HG02798 (cell line): ENCODE data around the gene PDGFRA.

Source experiments
- ATAC-seq: cut with Tn5 transposase; IDR thresholded peaks from one replicate; pipeline ENCODE4 v1.9.1; 2021; ENCODE audit warnings: mild to moderate bottlenecking; ENCODE audit not compliant: unreplicated experiment, poor library complexity

The PDGFRA gene

GRCh38 chr4:54228961-54229501, at the start of gene PDGFRA:
Gene PDGFRA, plus strand, starts transcription at chr4:54229293. Its CDS starts 29,476 bp downstream, at chr4:54258769.
- no peak for ATAC-seq

DNA sequence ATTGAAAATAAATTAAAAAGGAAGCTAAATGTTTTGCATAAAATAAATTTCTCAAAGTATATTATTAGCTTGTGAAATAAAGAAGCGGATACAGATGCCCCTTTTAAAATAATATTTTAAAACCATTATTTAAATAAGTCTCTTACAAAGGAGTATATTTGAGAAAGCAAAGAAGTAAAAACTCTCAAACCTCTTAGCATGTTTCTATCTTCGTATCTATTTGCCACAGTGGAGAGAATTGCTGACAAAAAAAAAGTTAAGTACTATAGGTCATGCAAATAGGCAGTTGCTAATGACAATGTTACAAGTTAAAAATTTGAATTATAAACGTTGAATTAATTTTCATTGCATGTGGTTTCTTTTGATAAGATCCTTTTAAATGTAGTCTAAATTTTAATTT, 44.5 kb upstream of the PDGFRA start:
- no peak for ATAC-seq

GRCh38 chr4:54185044-54185780, 43.9 kb upstream of the PDGFRA start:
- ATAC-seq: no peak

DNA sequence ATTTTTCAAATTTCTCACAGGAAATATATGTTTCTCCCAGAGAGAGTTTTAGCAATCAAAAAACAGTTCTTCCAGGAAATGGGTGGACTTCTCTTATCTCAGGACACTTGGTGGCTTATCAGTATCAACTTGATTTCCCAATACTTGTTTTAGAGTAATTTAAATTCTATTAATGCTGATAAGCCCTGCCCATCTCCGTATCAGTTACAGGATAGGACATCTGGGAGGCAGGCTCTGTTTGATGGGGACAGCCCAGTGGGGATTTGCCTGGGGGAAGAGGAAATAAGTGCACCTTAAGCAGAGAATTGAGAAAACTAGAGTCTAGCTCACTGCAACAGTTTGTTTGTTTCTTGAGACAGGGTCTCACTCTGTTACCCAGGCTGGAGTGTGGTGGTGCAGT, 43.2 kb upstream of the PDGFRA start:
- ATAC-seq: no peak

DNA sequence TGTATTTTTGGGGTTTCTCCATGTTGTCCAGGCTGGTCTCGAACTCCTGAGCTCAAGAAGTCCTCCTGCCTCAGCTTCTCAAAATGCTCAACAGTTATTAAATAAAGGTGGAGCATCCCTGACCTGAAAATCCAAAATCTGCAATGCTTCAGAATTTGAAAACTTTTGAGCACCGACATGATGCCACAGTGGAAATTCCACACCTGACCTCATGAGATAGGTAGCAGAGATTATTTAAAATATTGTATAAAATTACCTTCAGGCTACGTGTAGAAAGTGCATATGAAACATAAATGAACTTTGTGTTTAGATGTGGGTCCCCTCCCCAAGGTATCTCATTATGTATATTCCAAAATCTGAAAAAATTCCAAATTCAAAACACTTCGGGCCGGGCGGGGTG, 42.7 kb upstream of the PDGFRA start:
- ATAC-seq: no peak

DNA sequence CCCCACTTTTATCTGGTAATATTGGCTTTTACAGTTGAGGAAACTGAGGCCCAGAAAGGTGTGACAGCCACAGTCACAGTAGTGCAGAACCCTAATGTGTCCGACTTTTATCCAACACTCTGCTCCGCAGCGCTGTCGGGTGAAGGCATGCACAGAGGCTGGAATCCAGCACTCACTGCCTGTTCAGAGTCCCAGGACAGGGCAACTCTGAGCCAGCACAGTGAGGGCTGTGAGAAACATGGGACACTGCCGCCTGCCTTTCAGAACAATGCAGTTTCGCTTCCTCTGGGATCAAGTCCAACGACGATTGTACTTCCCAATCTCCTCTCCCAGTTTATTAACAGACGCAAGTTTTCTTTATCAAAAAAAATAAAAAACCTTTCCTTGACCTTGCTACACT, 41.9 kb upstream of the PDGFRA start:
- no peak for ATAC-seq

GRCh38 chr4:54189140-54189539, 40.0 kb upstream of the PDGFRA start:
- ATAC-seq: no peak

DNA sequence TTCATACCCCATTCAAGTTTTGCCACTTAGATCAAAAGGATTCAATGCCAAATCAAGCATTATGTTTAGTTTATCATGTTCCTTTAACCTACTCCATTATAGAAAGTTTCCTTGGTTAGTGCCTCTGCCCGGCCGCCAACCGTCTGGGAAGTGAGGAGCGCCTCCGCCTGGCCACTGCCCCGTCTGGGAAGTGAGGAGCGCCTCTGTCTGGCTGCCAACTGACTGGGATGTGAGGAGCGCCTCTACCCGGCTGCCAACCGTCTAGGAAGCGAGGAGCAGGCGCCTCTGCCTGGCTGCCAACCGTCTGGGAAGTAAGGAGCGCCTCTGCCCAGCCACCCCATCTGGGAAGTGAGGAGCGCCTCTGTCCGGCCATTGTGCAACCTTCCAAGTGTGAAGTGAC, 36.3 kb upstream of the PDGFRA start:
- no peak for ATAC-seq

GRCh38 chr4:54197926-54198325, 31.2 kb upstream of the PDGFRA start:
- no peak for ATAC-seq

- no peak for ATAC-seq
These were observed 29.2 kb upstream of the PDGFRA start for GRCh38 chr4:54199919-54200318.

GRCh38 chr4:54209617-54210016, 19.5 kb upstream of the PDGFRA start:
- no peak for ATAC-seq

DNA sequence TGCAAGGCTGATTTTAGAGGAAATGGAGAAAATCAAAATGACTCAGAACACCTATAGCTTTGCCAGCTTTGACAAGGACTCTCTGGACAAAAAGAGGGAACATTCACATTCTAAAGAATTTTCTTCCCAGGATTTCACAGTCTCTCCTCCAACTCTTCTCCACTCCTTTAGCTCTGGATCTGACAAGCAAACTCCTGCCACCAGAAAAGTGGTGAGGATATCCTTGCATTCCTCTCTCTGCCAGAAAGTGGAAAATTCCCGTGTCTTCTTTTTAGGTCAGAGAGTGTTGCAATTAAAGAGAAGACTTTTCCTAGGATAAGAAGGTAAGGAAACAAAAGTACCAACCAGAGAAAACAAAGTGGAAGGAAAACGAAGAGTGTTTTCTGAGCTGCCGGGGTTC, 16.1 kb upstream of the PDGFRA start:
- no peak for ATAC-seq

- ATAC-seq: no peak
These were observed 15.3 kb upstream of the PDGFRA start for GRCh38 chr4:54213761-54214160.

GRCh38 chr4:54215379-54216077, 13.6 kb upstream of the PDGFRA start:
- ATAC-seq: no peak

DNA sequence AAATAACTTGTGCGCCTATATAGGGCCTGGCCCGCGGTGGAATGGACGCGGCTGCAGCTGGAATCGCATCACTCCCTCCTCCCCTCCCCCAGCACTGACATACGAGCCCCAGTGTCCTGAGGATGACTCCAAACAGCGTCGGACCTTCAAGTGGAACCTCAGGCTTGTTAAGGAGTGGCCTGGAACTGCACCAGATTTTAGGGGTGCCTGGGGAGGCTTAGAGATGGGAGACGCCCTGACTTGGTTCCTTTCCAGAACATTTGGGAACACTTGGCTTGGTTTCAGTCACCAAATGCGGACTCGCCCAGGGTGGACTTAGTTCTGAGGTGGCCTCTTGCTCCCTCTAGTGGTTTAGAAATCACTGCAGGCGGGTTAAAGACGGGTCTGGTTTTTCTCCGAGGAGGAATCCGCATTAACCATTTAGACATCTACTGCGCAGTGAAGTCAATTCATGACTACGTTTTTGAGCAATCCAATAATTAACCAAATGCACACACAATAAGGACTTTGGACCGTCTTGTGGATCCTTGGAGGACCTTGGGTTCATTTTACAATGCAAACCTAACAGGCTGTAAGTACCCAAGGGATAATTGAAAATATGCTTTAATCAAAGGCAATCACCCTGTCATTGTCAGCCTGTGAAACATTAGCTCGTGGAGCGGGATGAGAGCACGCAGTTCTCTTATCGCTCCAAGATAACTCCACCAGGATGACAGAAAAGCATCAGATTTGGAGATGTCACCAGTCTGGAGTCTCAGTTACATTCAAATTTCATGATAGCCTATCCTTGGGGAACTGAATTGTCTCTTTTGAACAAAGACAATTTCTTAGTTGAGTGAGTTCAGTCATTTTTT, 11.2 kb upstream of the PDGFRA start:
- ATAC-seq: peak; percentile 80

- ATAC-seq: no peak
These were observed 10.4 kb upstream of the PDGFRA start for GRCh38 chr4:54218736-54219135.

DNA sequence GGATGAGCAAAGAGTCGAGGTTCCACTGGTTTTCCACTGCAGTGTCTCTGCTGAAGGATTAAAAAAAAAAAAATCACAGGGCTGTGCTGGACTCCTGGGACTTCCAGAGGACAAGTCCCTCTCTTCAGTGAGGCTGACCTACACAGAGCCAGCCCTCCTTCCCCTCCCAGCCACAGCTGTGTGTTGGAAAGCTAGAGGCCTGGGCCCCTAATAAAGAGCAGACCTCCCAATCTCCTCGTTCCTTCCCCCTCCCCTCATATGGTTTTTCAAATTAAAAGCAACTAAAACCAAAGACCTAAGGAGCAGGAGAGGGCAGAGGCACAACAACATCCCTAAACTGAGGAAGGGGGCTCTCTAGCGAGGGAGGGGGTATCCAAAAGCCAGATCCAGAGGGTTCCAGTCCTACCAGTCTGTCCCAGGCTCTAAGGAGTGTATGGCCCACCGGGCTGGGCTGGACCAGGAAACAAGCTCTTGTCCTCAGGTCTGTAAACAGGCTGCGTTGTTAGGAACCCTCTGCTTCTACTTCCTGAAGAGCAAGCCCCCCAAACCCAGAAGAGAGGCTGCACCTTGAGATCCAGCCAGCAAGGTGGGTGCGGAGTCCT, 4.0 kb upstream of the PDGFRA start:
- no peak for ATAC-seq

DNA sequence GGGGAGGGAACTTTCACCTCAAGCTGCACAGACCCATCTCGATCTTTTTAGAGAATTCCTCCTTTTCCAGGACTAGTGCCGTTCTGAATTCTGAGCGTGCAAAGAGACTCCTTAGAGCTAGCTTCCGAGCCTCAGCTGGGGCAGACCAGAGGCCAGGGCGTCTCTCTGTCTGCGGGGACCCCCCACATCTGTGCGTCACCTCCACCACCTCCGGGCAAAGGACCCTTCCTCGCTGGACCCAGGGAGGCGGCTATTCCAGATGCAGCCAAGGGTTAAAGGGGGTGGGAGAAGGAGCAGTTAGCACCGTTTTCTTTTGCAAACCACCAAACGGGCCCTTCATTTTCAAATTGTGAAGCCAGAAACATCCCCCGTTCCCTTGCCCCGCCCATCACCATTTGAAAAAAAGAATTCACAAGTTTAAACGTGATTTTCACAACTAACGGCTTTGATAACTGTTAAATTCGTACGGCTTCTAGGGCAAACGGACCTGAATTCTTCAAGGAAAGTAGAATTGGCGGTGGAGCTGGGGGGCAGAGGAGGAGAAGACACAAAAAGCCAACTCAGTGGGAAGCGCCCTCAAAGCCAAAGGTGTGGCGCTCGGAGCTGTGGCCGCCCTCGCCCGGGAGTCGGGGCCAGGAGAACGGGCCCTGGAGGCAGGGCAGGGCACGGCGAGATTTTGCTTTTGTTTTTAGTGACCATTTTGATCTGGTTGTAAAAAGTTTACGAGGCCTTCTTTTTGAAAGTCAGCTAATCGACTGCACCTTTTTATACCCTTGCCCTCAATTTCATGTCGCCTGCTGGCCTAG, 3.3 kb upstream of the PDGFRA start:
- no peak for ATAC-seq

DNA sequence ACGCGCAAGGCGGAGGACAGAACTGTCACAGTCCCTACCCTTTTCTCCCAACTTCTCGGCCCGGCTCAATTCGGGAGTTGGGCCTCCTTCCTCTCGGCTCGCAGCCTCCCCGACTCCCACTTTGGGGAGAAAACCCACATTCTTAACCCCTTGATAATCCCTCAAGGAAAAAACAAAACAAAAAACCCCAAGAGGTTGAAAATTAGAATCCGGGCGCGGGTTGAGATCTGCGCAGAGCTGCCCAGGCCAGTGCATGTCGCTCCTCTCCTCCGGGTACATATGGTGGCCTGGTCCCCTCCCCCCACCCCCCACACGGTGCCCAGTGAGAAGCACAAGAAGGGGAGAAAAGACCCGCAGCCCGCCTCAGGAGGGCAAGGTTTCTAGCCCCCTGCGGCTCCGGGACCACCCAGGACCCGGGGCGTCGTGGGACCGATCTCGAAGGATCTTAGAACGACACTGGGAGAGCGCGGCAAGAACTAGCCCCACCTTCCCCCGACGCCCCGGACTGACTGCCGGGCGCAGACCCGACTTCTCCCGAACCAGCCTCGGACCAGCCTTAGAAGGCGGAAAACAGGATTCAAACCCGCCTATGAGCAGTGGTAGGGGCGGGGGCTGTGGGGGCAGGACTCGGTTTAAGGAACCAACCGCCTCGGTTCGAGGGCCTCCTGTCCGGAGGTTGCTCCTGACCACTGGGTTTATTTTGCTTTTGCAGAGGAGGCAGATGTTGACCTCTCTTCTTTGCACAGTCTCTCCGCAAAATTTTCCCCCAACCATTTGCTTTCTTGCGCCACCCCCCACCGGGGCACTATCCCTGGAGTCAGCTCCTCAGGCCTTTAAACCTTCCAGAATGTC, 2.5 kb upstream of the PDGFRA start:
- ATAC-seq: no peak
